ENCODE measurements around the gene PRR18.
A peak's percentile ranks its signal among the peaks of the same experiment; 100 is the strongest.

PRR18 gene

DNA sequence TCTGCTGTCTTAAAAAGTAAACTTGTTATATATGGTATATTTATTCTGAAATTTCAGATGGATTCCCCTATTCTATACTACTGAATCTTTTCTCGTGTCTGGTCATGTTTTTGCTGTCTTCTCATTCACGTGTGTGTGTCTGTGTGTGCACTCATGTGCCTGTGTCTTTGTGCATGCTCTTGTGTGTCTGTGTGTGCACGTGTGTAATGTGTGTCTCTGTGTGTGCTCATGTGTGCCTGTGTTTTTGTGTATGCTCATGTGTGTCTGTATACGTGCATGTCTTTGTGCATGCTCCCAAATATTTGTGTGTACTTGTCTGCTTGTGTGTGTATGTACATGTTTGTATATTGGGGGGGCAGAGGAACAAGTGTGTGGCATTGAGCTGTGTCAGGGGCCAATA, 34.0 kb downstream of the PRR18 start:
- no peak for DNase-seq

DNA sequence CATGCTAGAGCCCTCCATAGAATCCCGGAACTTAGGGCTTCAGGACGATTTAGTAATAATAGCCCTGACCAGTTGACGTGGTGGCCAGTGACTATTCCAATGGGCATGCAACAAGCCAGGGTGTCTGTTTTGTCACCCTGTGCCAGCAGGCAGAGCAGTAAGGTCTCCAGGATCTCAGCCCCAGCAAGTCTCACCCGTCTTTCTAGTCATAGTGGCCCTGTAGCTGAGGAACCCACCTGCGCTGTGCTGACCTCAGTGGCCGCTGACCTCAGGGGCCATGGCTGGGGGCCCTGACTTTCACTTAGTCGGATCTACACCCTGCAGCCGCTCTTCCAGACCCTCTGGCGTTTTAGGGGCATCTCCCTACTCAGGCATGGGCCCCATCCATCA, 36.8 kb downstream of the PRR18 start:
- no peak for DNase-seq

DNA sequence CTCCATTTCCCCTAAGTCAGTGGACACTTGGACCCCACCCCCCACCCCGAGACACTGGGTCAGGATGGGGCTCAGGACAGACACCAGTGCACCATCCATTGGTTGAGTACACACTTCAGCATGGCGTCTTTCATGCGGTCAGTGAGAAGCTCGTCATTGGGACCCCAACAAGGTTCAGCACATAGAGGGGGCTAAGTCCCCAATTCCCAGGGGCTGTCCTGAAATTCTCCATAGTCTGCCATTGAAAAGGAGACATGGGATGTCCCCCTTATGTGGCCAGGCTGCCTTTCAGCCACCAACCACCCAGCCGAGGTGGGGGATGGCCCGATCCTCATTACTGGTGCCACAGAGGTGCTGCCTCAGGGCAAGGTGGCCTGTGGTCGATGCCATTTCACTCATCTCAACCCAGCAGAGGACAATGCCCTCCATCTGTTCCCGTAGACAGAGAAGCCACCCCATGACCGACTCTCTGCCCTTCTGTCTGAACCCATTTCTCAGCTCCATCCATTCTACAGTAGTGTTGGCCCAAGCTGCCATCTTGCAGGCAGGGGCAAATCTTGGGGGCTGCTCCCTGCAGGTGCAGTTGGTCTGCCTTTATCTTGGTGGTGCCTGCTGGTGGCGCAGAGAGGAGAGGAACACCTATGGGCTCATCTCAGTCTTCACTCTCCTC, 37.4 kb downstream of the PRR18 start:
- no peak for DNase-seq

DNA sequence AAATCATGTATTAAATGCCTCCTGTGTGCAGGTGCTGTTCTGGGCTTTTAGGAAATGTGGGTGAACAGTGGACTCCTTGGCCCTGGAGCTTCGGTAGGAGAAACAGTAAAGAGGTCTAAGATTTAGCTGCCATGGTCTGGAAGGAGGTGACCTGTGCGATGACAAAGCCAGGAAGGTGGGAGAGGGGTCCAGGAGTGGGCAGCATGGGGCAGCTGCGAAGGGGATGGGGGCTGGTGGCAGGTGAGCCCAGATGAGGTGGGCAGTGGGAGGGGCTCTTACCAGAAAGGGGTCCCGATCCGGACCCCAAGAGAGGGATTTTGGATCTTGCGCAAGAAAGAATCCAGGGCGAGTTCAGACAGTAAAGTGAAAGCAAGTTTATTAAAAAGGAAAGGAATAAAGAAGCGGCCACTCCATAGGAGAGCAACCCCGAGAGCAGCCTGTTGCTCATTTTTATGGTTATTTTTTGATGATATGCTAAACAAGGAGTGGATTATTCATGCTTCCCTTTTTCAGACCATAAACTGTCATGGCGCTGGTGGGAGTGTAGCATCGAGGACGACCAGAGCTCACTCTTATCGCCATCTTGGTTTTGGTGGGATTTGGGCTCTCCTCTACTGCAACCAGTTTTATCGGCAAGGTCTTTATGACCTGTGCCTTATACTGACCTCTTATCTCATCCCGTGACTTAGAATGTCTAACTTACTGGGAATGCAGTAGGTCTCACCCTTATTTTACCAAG, 38.7 kb downstream of the PRR18 start:
- DNase-seq = no peak

DNA sequence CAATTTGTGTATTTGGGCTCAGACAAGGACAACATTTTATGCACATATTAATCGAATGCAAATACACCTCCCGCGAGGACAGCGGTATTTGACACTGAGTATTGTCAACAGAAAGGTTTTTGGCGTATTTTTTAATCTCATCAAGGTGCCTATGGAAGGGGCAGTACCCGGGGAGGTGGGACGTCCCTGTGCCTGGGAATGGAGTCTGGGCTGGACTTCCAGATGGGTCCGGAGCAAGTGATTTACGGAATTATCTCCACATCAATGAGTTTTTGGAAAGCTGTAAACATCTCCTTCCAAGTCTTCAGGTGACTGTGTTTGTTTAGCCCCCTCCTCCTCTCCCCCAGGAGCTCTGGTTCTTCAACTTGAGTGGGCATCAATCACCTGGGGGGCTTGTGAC, 39.8 kb downstream of the PRR18 start:
- DNase-seq = no peak

DNA sequence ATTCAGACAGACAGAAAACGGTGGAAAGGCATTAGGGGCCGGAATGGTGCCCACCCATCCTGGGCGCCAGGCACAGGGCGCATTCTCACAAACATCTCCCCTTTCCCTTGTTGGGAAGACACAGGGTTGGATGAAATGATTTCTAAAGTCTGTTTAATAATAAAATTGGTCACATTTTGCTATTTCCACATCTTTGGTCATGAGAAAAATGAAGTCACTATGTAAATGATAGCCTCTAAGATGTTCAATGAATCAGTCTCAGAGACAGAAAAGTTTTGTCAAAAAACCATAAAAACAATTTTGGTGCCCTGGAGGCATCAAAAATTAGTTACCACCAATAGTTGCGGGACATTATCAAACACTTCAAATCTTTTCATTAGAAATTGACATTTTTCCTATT, 40.7 kb downstream of the PRR18 start:
- DNase-seq = no peak

DNA sequence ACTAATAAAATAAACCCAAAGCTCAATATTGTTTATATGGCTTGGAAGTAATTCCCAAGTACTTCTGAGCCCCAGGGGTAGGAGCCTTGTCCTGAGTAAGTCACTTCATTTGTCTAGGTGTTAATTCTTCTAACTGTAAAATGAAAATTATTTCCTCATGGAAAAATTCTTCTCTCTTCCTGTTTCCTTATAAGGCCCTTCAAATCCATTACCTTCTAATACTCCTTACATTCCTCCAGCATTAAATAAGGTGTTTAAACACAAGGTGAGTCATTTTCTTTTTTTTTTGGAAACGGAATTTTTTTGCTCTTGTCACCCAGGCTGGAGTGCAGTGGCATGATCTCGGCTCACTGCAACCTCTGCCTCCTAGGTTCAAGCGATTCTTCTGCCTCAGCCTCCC, 41.9 kb downstream of the PRR18 start:
- DNase-seq = no peak

DNA sequence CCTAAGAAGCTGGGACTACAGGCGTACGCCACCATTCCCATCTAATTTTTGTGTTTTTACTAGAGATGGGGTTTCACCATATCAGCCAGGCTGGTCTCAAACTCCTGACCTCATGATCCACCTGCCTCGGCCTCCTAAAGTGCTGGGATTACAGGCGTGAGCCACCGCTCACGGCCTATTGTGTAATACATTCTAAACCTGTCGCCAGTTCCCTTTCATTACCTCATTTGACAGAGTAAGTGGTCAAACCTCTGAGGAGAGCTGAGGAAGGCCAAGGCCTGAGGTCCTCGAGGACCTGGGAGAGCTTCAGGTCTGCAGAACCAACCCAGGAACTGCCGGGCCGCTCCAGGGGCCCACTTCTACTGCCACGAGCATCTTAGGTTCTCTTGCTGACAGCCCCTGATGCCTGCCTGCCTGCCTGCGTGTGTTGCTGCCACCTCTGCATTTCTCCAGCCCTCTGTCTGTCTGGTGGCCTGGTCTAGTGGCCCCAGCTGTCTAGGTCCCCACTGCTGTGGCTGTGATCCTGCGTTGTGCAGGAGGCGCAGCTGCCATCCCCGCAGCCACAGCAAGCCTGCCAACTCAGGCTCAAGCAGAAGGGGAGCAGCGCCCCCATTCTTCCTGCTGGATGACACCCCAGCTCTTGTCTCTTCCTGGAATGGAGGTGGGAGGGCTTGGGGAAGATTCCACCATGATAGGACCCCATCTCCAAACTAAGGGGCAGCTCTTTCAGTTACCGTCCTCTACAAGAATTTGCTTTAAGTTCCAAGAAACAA, 45.3 kb downstream of the PRR18 start:
- DNase-seq = no peak

DNA sequence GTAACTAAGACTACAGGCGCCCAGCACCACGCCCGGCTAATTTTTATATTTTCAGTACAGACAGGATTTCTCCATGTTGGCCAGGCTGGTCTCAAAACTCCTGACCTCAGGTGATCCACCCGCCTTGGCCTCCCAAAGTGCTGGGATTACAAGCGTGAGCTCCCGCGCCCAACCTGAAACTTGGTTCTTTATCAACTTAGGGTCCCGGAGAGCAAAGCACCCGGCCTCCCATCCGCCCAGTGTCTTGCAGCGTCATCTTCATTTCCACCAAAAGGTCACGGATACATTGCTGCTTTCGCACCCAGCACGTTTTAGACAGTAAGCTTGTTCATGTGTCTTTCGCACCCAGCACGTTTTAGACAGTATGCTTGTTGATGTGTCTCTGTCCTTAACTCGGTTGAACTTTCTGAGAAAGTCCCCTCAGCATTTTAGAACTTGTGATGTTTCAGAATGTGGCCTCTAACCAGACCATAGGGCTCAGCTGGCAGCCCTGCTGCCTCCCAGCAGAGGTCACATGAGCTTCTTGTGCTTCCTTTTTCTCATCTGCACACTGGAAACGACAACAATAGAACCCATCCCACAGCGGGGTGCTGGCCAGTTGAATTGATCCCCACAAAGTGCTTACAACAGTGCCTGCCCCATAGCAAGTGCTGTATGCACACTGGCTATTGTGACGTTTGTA, 48.8 kb downstream of the PRR18 start:
- DNase-seq = no peak

DNA sequence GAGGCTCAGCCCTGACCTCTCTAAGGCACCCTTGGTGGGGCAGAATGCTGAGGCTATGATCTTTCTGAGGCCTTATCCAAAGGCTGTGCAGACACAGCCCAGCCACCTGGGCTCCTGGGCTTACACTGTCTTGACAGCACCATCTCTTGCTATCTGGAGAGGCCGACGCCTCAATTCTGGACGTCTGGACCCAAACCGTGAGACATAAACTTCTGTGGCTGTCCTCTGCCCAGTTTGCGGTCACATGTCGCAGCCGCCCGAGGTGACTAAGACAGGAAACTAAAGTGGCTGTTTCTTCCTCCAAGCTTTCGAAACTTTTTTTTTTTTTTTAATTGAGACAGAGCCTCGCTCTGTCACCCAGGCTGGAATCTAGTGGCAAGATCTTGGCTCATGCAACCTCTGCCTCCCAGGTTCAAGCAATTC, 49.3 kb downstream of the PRR18 start:
- peak; percentile 58 for DNase-seq

DNA sequence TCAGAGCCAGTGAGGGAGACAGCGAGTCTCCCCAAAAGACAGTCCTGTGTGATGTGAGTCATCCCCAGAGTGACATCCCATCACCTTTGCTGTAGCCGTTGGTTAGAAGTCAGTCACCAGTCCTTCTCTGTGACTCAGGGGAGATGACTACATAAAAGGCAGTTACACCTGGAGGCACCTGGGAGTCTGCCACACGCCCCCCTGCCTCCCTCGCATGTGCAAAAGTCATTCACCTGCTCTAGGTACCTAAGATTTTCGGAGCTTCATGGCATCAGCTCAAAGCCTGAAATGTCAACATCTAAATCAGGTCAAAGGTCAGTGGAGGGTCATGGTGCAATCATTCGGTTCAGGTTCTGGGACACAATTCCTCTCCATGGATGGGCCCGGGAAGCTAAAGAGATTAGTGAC, 50.3 kb downstream of the PRR18 start:
- DNase-seq = peak; percentile 50

Data from stimulated activated CD4-positive, alpha-beta T cell treated with anti-CD3 and anti-CD28 coated beads, Interleukin-4, amount 100 ng/mL, for 24 hours (primary cell).